Measurements from ENCODE around the gene TBCA. TPM values are rescaled to one million over a fixed set of nuclear protein-coding genes. Genes with fewer than 3 reads are reported as not detected.
"Not testable (repeated sequence)": the region's sequence is repeated elsewhere in the genome, so short reads cannot be mapped to it uniquely, and the experiment has no call there.

Gene TBCA
- total RNA-seq, 1 donor from 2014 or later, result 208 TPM

DNA sequence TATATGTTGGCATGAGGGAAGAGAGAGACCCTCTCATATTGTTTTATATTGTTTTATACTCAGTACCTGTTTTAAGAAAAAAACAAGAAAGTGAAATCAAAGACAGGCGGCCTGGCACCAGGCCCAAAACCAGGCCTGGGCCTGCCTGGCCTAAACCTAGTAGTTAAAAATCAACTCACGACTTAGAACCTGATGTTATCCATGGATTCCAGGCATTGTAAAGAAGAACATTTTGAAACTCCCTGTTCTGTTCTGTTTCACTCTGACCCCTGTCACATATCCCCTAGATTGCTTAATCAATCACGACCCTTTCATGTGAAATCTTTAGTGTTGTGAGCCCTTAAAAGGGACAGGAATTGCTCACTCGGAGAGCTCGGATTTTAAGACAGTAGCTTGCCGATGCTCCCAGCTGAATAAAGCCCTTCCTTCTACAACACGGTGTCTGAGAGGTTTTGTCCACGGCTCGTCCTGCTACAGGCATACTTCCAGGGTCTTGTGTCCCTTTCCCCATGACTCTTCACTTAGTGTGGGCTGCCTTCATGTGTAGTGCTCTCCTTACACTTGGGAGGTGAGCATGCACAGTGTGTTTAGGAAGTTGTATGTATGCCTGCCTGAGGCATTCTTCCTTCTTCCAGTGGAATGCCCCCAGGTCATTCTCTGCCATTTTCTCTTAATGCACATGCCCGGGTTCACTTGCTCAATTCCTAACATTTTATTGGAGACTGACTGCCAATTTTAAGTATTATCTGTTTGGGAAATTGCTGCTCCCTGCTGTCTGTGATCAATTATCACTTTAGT is 17.8 kb downstream of the TBCA start:
- Mint-ChIP-seq H3K4me1 (ENCODE audit: unreplicated experiment) (peaks cover 6% of the 10 kb centered on the region), H3K4me3 (no peak overlapping the region), H3K27ac (peak overlapping the region; percentile 31), H3K36me3 (peaks cover 37% of the 10 kb centered on the region), H3K27me3 (no peaks in the 10 kb centered on the region), H3K9me3 (peaks cover 5% of the 10 kb centered on the region)
- TF ChIP-seq, protein P1, sequence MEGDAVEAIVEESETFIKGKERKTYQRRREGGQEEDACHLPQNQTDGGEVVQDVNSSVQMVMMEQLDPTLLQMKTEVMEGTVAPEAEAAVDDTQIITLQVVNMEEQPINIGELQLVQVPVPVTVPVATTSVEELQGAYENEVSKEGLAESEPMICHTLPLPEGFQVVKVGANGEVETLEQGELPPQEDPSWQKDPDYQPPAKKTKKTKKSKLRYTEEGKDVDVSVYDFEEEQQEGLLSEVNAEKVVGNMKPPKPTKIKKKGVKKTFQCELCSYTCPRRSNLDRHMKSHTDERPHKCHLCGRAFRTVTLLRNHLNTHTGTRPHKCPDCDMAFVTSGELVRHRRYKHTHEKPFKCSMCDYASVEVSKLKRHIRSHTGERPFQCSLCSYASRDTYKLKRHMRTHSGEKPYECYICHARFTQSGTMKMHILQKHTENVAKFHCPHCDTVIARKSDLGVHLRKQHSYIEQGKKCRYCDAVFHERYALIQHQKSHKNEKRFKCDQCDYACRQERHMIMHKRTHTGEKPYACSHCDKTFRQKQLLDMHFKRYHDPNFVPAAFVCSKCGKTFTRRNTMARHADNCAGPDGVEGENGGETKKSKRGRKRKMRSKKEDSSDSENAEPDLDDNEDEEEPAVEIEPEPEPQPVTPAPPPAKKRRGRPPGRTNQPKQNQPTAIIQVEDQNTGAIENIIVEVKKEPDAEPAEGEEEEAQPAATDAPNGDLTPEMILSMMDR (conservative IDR thresholded peaks at IDR 0.05), result no peak
- DNase-seq (ENCODE audit: extremely low spot score, unreplicated experiment), result no peak

DNA sequence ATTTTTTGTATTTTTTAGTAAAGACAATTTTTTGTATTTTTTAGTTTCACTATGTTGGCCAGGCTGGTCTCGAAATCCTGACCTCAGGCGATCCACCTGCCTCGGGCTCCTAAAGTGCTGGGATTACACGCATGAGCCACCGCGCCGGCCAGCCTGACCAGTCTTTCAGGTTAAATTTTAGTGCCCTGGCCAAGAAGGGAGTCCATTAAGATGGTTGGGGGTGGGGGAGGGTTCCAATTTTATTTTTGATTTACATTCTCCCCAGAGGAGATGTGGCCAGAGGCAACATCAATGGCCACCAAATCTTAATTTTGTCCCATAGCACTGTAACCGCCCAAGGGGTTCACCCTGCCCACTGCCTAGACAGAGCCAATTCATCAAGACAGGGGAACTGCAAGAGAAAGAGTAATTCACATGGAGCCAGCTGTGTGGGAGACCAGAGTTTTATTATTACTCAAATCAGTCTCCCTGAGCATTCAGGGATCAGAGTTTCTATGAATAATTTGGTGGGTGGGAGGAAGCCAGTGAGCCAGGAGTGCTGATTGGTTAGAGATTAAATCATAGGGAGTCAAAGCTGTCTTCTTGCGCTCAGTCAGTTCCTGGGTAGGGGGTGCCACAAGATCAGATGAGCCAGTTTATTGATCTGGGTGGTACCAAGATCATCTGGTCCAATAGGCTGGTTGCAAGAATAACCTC is 24.7 kb downstream of the TBCA start:
- H3K36me3 Mint-ChIP-seq, result peaks cover 21% of the 10 kb centered on the region
- H3K27ac Mint-ChIP-seq, result no peak overlapping the region
- H3K9me3 Mint-ChIP-seq, result peaks cover 5% of the 10 kb centered on the region
- no peak overlapping the region for H3K4me3 Mint-ChIP-seq
- H3K27me3 Mint-ChIP-seq, result no peaks in the 10 kb centered on the region
- peaks cover 6% of the 10 kb centered on the region for H3K4me1 Mint-ChIP-seq (ENCODE audit: unreplicated experiment)
- no peak for DNase-seq (ENCODE audit: extremely low spot score, unreplicated experiment)
- TF ChIP-seq, protein P1 (conservative IDR thresholded peaks at IDR 0.05), result no peak

DNA sequence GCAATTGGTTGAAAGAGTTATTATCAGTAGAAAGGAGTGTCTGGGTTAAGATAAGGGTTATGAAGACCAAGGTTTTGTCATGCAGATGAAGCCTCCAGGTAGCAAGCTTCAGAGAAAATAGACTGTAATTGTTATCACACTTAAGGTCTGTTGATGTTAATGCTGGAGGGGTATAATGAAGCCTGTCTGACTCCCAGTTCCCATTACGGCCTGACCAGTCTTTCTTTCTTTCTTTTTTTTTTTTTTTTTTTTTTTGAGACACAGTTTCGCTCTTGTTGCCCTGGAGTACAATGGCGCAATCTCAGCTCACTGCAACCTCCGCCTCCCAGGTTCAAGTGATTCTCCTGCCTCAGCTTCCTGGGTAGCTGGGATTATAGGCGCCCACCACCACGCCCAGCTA is 25.2 kb downstream of the TBCA start:
- H3K4me1 Mint-ChIP-seq (ENCODE audit: unreplicated experiment); H3K27me3 Mint-ChIP-seq; H3K9me3 Mint-ChIP-seq; H3K27ac Mint-ChIP-seq; DNase-seq (ENCODE audit: extremely low spot score, unreplicated experiment); H3K4me3 Mint-ChIP-seq: not testable (repeated sequence)
- peaks cover 21% of the 10 kb centered on the region for H3K36me3 Mint-ChIP-seq

DNA sequence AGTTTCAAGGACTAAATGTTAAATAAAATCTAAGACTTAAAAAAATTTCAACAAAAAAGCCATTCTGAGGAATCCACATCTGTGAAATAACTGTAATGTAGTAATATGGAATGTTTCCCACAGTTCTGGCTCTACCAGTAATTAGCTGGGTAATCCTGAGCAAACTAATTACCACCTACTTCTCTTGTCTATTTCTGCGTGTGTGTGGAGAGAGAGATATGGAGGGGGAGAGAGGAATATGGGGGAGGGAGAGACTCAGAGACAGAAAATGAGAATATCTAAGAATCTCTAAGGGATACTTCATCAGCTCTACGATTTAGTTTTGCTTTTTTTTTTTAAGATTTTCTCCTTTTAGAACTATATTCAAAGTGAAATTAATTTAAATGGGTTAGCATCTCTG is 28.0 kb downstream of the TBCA start:
- peaks cover 3% of the 10 kb centered on the region for H3K9me3 Mint-ChIP-seq
- H3K4me1 Mint-ChIP-seq (ENCODE audit: unreplicated experiment), result peaks cover 6% of the 10 kb centered on the region
- no peak for DNase-seq (ENCODE audit: extremely low spot score, unreplicated experiment)
- peaks cover 25% of the 10 kb centered on the region for H3K36me3 Mint-ChIP-seq
- no peaks in the 10 kb centered on the region for H3K27me3 Mint-ChIP-seq
- H3K4me3 Mint-ChIP-seq, result no peak overlapping the region
- TF ChIP-seq, protein P1 (conservative IDR thresholded peaks at IDR 0.05), result no peak
- no peak overlapping the region for H3K27ac Mint-ChIP-seq

DNA sequence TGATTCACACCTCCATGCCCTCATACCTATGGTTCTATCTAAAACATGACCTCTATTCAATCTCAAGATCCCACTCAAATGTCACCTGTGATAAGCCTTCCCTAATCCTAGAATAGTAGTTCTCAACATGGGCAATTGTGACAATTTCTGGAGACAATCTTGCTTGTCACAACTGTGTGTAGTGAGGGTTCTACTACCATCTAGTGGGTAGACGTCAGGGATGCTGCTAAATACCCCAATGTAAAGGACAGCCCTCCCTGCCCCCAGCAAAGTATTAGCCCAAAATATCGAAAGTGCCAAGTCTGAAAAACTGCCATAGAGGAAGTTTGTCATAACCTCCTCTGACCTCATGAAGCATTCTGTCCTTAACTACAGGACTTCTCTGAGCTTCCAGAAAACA is 32.0 kb downstream of the TBCA start:
- no peaks in the 10 kb centered on the region for H3K4me1 Mint-ChIP-seq (ENCODE audit: unreplicated experiment)
- no peak overlapping the region for H3K4me3 Mint-ChIP-seq
- H3K27ac Mint-ChIP-seq, result no peak overlapping the region
- TF ChIP-seq, protein P1 (conservative IDR thresholded peaks at IDR 0.05), result no peak
- no peaks in the 10 kb centered on the region for H3K9me3 Mint-ChIP-seq
- no peak for DNase-seq (ENCODE audit: extremely low spot score, unreplicated experiment)
- H3K27me3 Mint-ChIP-seq, result no peaks in the 10 kb centered on the region
- H3K36me3 Mint-ChIP-seq, result peaks cover 12% of the 10 kb centered on the region

DNA sequence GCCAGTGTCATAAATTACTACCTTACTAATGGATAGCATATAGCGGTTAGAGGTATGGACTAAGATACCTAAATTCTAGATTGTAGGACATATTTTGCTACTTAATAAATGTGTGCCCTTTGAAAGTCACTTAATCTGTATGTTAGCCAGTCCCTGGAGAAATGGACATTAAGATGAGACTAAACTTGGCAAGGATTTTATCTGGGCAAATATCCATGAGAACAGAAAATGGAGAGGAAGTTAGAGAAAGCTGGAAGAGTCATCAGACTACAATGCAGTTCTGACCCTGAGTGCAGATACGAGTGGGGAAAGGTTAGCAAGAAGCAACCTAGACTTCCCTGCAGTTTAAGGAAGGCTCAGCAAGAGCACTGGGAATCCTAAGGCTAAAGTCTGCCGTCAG is 33.0 kb downstream of the TBCA start:
- Mint-ChIP-seq H3K27ac (no peak overlapping the region), H3K9me3 (no peaks in the 10 kb centered on the region), H3K4me3 (no peak overlapping the region), H3K4me1 (ENCODE audit: unreplicated experiment) (no peaks in the 10 kb centered on the region), H3K36me3 (peaks cover 12% of the 10 kb centered on the region), H3K27me3 (no peaks in the 10 kb centered on the region)
- no peak for DNase-seq (ENCODE audit: extremely low spot score, unreplicated experiment)
- TF ChIP-seq, protein P1 (conservative IDR thresholded peaks at IDR 0.05), result no peak
